SK-N-SH (cell line): ENCODE measurements around the gene INTS1. TPM values are rescaled to one million over a fixed set of nuclear protein-coding genes. Genes with fewer than 3 reads are reported as not detected.

Experiments used
- CTCF ChIA-PET: fragments of 300-600, 350-600 bp; formaldehyde crosslinking; extraction: SDS; loops from one replicate; lab custom pipeline; 2021; lab: Yijun Ruan, JAX
- POLR2A ChIA-PET: fragments of 350-600 bp; sonication (Branson Sonifier 250); formaldehyde crosslinking; extraction: SDS; loops from one replicate; lab custom pipeline; 2020; ENCODE audit warnings: antibody characterized with exemption, inconsistent platforms; lab: Yijun Ruan, JAX
- DNase-seq: peaks from one replicate; pipeline ENCODE4 v3.0.0; 2012
- H2AFZ ChIP-seq: fragments of 200-600 bp; sonication (generic); 2 replicates; pipeline ENCODE4 v1.8.1; 2016; ENCODE audit warnings: antibody characterized with exemption, mild to moderate bottlenecking, low read depth
- H3F3A ChIP-seq: fragments of 200-600 bp; sonication (generic); replicated peaks from 2 replicates; pipeline ENCODE3; 2016; ENCODE audit warnings: antibody characterized with exemption, mild to moderate bottlenecking; ENCODE audit not compliant: insufficient read depth
- H3K27ac ChIP-seq, 2 experiments: fragments of 200-500 bp in 1 of 2; fragments of 200-600 bp in 1 of 2; sonication (Bioruptor generic) in 1 of 2; sonication (generic), shearing (Covaris generic) in 1 of 2; 2 replicates each; pipeline versions ENCODE4 v1.5.1 to v1.6.1; 2014 to 2016; ENCODE audit warnings: low read depth in 2 of 2, inconsistent platforms in 1 of 2, low read length in 1 of 2, mild to moderate bottlenecking in 1 of 2, mixed read lengths in 1 of 2
- H3K27me3 ChIP-seq: fragments of 200-600 bp; sonication (generic), shearing (Covaris generic); 2 replicates; pipeline ENCODE4 v1.6.1; 2016; ENCODE audit warnings: mixed run types; ENCODE audit not compliant: insufficient read depth
- H3K36me3 ChIP-seq, 2 experiments: fragments of 200-500 bp in 1 of 2; fragments of 200-600 bp in 1 of 2; sonication (Bioruptor generic) in 1 of 2; sonication (generic) in 1 of 2; replicated peaks in 1 of 2; 2 replicates each; pipeline versions ENCODE3 to v1.5.1; 2014 to 2016; ENCODE audit warnings: low read length in 1 of 2, mild to moderate bottlenecking in 1 of 2; ENCODE audit not compliant: insufficient read depth in 2 of 2, control insufficient read depth in 1 of 2
- H3K4me1 ChIP-seq, 2 experiments: fragments of 200-500 bp in 1 of 2; fragments of 200-600 bp in 1 of 2; sonication (Bioruptor generic) in 1 of 2; sonication (generic), shearing (Covaris generic) in 1 of 2; 2 replicates each; pipeline versions ENCODE4 v1.5.1 to v1.6.1; 2014 to 2016; ENCODE audit warnings: low read depth in 1 of 2, low read length in 1 of 2, mixed run types in 1 of 2; ENCODE audit not compliant: insufficient read depth in 2 of 2, control insufficient read depth in 1 of 2
- H3K4me2 ChIP-seq: fragments of 200-600 bp; sonication (generic), shearing (Covaris generic); 2 replicates; pipeline ENCODE4 v1.6.1; 2017; ENCODE audit warnings: mixed run types
- H3K4me3 ChIP-seq, 2 experiments: fragments of 200-500 bp in 1 of 2; fragments of 200-600 bp in 1 of 2; sonication (Bioruptor generic) in 1 of 2; sonication (generic), shearing (Covaris generic) in 1 of 2; 2 replicates each; pipeline versions ENCODE4 v1.5.1 to v1.8.1; 2014 to 2016; ENCODE audit warnings: low read depth in 2 of 2, inconsistent platforms in 1 of 2, low read length in 1 of 2, mild to moderate bottlenecking in 1 of 2, mixed read lengths in 1 of 2, moderate library complexity in 1 of 2
- H3K79me2 ChIP-seq: fragments of 200-600 bp; sonication (generic); 2 replicates; pipeline ENCODE4 v1.8.1; 2017; ENCODE audit warnings: mild to moderate bottlenecking; ENCODE audit not compliant: insufficient read depth
- H3K9ac ChIP-seq: fragments of 200-600 bp; sonication (generic); 2 replicates; pipeline ENCODE4 v1.6.1; 2017; ENCODE audit warnings: mixed run types
- H3K9me2 ChIP-seq: fragments of 200-600 bp; sonication (generic); 2 replicates; pipeline ENCODE4 v1.6.1; 2017; ENCODE audit warnings: mixed run types
- H3K9me3 ChIP-seq: fragments of 200-600 bp; sonication (generic); 2 replicates; pipeline ENCODE4 v1.6.1; 2017; ENCODE audit warnings: mixed run types, mild to moderate bottlenecking, moderate library complexity
- H4K20me1 ChIP-seq: fragments of 200-600 bp; sonication (generic); 2 replicates; pipeline ENCODE4 v1.6.1; 2017; ENCODE audit warnings: mild to moderate bottlenecking, mixed run types; ENCODE audit not compliant: insufficient read depth
- CHD2 ChIP-seq: fragments of 150-350 bp; IDR thresholded peaks from 2 replicates; pipeline ENCODE4 v1.6.1; 2018; ENCODE audit warnings: low read length; ENCODE audit not compliant: partially characterized antibody
- FOXJ3 ChIP-seq: sonication (generic); formaldehyde crosslinking; IDR thresholded peaks from 2 replicates; pipeline ENCODE4 v1.5.1; 2020; ENCODE audit warnings: mild to moderate bottlenecking, missing genetic modification reagents
- FOXM1 ChIP-seq: IDR thresholded peaks from 2 replicates; pipeline ENCODE4 v1.4.0; 2012; ENCODE audit warnings: low read depth, mild to moderate bottlenecking
- GABPA ChIP-seq: IDR thresholded peaks from 2 replicates; pipeline ENCODE4 v1.4.0; 2012; ENCODE audit warnings: low read depth, mild to moderate bottlenecking
- GATA2 ChIP-seq: sonication (generic); formaldehyde crosslinking; IDR thresholded peaks from 2 replicates; pipeline ENCODE4 v1.5.0; 2020; ENCODE audit warnings: mild to moderate bottlenecking, missing genetic modification reagents
- JUND ChIP-seq: IDR thresholded peaks from 2 replicates; pipeline ENCODE4 v1.4.0; 2012
- POLR2AphosphoS5 ChIP-seq: IDR thresholded peaks from 2 replicates; pipeline ENCODE4 v1.6.1; 2012; ENCODE audit warnings: low read depth, low read length
- RFX5 ChIP-seq: IDR thresholded peaks from 2 replicates; pipeline ENCODE4 v1.6.1; 2012; ENCODE audit warnings: mild to moderate bottlenecking, improper control_type of control experiment, low read length
- TAF1 ChIP-seq: IDR thresholded peaks from 2 replicates; pipeline ENCODE4 v1.6.1; 2012; ENCODE audit warnings: low read depth, mild to moderate bottlenecking, low read length, moderate library complexity, borderline replicate concordance
- WGBS: methylation state at CpG from one replicate; pipeline ENCODE4 v1.1.6; 2017; ENCODE audit warnings: low lambda C conversion rate; 5-methylcytosine and 5-hydroxymethylcytosine counted together
- polyA plus RNA-seq, 3 experiments: library from polyadenylated mRNA; depleted of rRNA; stranded (reverse); fragments of >200 nt; gene quantifications; 2 replicates each; pipeline ENCODE4 v1.2.3, GENCODE V29; 2012
- TF ChIP-seq, protein P1 (sequence below): IDR thresholded peaks from 2 replicates; pipeline ENCODE4 v1.4.0; 2012; ENCODE audit warnings: low read depth, borderline replicate concordance
- TF ChIP-seq, protein P2 (sequence below): fragments of 150-350 bp; IDR thresholded peaks from 2 replicates; pipeline ENCODE4 v1.6.1; 2017; ENCODE audit warnings: antibody characterized with exemption, low read length, low read depth, borderline replicate concordance
- TF ChIP-seq, protein P3 (sequence below): IDR thresholded peaks from 2 replicates; pipeline ENCODE4 v1.6.1; 2012; ENCODE audit warnings: mild to moderate bottlenecking, low read depth, low read length, moderate library complexity

The INTS1 gene
- polyA plus RNA-seq, 1 of the 3 experiments (the other 2 are of a cell fraction), result 48.1 TPM

DNA sequence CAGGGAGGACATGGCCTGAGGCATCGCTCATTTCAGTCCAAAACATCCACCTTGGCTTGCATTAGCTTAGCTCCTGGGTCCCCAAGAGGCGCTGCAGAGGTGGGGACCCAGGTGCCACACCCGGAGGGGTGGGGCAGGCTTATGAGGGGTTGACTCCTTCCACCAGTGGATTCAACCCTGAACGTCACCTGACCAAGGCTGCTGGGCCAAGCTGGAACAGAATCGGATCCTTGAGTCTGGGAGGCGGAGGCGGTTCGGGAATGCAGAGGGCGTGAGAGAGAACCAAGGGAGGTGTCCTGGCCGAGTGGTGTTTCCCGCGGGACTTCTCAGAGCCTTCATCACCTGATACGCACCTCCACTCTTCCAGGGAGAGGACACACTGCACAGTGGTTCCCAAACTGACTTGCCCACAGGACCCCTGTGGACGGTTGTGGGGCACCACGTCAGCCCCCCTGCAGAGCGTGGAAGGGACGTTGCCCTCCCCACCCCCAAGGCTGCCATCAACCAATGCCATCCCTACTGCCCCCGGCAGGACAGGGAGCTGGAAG, 40.4 kb downstream of the INTS1 start:
- DNase-seq, result no peak
- no peaks in the 10 kb centered on the region for H3K9me3 ChIP-seq
- TF ChIP-seq CHD2 (no peak), FOXJ3 (CRISPR knock-in tag) (no peak), RFX5 (no peak), GABPA (no peak), FOXM1 (no peak), POLR2AphosphoS5 (no peak), TAF1 (no peak), JUND (no peak), GATA2 (CRISPR knock-in tag) (no peak)
- TF ChIP-seq, protein P1, sequence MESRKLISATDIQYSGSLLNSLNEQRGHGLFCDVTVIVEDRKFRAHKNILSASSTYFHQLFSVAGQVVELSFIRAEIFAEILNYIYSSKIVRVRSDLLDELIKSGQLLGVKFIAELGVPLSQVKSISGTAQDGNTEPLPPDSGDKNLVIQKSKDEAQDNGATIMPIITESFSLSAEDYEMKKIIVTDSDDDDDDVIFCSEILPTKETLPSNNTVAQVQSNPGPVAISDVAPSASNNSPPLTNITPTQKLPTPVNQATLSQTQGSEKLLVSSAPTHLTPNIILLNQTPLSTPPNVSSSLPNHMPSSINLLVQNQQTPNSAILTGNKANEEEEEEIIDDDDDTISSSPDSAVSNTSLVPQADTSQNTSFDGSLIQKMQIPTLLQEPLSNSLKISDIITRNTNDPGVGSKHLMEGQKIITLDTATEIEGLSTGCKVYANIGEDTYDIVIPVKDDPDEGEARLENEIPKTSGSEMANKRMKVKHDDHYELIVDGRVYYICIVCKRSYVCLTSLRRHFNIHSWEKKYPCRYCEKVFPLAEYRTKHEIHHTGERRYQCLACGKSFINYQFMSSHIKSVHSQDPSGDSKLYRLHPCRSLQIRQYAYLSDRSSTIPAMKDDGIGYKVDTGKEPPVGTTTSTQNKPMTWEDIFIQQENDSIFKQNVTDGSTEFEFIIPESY, result no peak
- TF ChIP-seq, protein P2, sequence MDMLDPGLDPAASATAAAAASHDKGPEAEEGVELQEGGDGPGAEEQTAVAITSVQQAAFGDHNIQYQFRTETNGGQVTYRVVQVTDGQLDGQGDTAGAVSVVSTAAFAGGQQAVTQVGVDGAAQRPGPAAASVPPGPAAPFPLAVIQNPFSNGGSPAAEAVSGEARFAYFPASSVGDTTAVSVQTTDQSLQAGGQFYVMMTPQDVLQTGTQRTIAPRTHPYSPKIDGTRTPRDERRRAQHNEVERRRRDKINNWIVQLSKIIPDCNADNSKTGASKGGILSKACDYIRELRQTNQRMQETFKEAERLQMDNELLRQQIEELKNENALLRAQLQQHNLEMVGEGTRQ, result no peak
- TF ChIP-seq, protein P3, sequence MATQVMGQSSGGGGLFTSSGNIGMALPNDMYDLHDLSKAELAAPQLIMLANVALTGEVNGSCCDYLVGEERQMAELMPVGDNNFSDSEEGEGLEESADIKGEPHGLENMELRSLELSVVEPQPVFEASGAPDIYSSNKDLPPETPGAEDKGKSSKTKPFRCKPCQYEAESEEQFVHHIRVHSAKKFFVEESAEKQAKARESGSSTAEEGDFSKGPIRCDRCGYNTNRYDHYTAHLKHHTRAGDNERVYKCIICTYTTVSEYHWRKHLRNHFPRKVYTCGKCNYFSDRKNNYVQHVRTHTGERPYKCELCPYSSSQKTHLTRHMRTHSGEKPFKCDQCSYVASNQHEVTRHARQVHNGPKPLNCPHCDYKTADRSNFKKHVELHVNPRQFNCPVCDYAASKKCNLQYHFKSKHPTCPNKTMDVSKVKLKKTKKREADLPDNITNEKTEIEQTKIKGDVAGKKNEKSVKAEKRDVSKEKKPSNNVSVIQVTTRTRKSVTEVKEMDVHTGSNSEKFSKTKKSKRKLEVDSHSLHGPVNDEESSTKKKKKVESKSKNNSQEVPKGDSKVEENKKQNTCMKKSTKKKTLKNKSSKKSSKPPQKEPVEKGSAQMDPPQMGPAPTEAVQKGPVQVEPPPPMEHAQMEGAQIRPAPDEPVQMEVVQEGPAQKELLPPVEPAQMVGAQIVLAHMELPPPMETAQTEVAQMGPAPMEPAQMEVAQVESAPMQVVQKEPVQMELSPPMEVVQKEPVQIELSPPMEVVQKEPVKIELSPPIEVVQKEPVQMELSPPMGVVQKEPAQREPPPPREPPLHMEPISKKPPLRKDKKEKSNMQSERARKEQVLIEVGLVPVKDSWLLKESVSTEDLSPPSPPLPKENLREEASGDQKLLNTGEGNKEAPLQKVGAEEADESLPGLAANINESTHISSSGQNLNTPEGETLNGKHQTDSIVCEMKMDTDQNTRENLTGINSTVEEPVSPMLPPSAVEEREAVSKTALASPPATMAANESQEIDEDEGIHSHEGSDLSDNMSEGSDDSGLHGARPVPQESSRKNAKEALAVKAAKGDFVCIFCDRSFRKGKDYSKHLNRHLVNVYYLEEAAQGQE, result no peak
- H3K36me3 ChIP-seq, result peaks cover 0 to 9% of the 10 kb centered on the region in 2 experiments
- H3F3A ChIP-seq, result peaks cover 23% of the 10 kb centered on the region
- H4K20me1 ChIP-seq, result no peaks in the 10 kb centered on the region
- H3K4me2 ChIP-seq, result no peak overlapping the region
- no peaks in the 10 kb centered on the region for H3K9me2 ChIP-seq
- 59% methylated on average over 16 of the region's 18 CpGs for WGBS
- CTCF ChIA-PET, result interaction anchor here (1.6 to 9.2 kb wide), 4 partner anchors 11 to 37 kb away, joined by 3 to 108 read pairs (median 7); no protein-coding TSS in a partner anchor
- no peak overlapping the region for H3K4me3 ChIP-seq
- H3K27ac ChIP-seq, result no peak overlapping the region
- peaks cover 4% of the 10 kb centered on the region; the same call in 1 of the 2 replicates for H3K79me2 ChIP-seq
- H3K9ac ChIP-seq, result no peak overlapping the region
- H3K27me3 ChIP-seq, result no peaks in the 10 kb centered on the region
- H2AFZ ChIP-seq, result no peak overlapping the region
- peaks cover 10 to 37% of the 10 kb centered on the region in 2 experiments; a peak in 3 of 4 replicates for H3K4me1 ChIP-seq
- POLR2A ChIA-PET, result no interaction called here
